ENCODE measurements around the gene TOP3B. TPM values are rescaled to one million over a fixed set of nuclear protein-coding genes. Genes with fewer than 3 reads are reported as not detected.

Gene TOP3B
- total and polyA plus RNA-seq, 8 donors: 22.5 to 43.5 (median 30.6) TPM

DNA sequence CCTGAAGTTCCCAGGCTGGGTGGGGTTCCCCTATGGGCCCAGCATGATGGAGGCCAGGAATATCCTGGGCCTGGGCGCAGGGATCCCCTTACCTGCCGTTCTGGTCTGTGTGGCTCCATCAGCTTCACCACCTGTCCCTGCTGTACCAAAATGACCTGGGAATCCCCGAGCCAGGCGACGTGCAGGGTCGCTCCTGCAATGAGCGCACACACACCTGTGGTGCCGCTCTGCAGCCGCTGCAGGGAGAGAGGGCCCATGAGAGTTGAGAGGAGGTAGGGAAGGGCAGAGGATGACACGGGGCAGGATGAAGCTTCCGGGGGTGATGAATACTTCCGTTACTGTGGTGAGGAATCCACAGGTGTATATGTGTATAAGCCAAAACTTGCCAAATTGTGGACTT lies 51.5 kb downstream of the TOP3B start:
- intact Hi-C loops (cut with DNase I): loop anchor here in 1 of 2 donors (10.0 kb wide), 1 partner anchor 216 kb away; no protein-coding TSS in a partner anchor

DNA sequence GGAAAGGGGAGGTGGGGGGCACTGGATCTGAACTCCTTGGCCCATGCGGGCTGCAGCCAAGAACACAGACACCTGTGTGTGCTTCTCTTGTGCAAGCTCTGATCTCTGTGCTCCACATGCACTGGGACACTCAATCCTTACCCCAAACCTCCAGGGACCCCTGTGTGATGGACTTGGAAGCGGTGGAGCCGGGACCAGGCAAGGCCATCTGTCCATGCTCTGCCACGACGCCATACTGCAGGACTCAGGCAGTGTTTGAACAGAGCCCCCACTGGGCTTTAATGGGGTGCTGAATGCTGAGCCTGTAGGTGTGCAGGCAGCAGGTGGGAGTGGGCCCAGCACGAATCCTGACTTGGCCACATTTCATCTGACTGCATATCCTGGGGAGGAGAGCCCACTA lies 53.3 kb downstream of the TOP3B start:
- peaks cover 4 to 100% of the 10 kb centered on the region in 2 donors for H3K36me3 ChIP-seq
- no peaks in the 10 kb centered on the region for H3K27me3 ChIP-seq
- H3K4me1 ChIP-seq: no peaks in the 10 kb centered on the region
- DNase-seq (no peak), ATAC-seq (no peak)
- no peaks in the 10 kb centered on the region for H3K9me3 ChIP-seq
- no peak overlapping the region for H3K4me3 ChIP-seq
- no peak overlapping the region for H3K27ac ChIP-seq
- TF ChIP-seq, protein P1, sequence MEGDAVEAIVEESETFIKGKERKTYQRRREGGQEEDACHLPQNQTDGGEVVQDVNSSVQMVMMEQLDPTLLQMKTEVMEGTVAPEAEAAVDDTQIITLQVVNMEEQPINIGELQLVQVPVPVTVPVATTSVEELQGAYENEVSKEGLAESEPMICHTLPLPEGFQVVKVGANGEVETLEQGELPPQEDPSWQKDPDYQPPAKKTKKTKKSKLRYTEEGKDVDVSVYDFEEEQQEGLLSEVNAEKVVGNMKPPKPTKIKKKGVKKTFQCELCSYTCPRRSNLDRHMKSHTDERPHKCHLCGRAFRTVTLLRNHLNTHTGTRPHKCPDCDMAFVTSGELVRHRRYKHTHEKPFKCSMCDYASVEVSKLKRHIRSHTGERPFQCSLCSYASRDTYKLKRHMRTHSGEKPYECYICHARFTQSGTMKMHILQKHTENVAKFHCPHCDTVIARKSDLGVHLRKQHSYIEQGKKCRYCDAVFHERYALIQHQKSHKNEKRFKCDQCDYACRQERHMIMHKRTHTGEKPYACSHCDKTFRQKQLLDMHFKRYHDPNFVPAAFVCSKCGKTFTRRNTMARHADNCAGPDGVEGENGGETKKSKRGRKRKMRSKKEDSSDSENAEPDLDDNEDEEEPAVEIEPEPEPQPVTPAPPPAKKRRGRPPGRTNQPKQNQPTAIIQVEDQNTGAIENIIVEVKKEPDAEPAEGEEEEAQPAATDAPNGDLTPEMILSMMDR (IDR thresholded peaks at IDR 0.05): no peak
- intact Hi-C loops (cut with DNase I): no loop called here

More for the DNA sequence above, 51.5 kb downstream of the TOP3B start:
- Histone ChIP-seq H3K36me3 (peaks cover 4 to 95% of the 10 kb centered on the region in 2 donors), H3K9me3 (no peaks in the 10 kb centered on the region), H3K27ac (no peak overlapping the region), H3K27me3 (no peaks in the 10 kb centered on the region), H3K4me3 (no peak overlapping the region), H3K4me1 (peaks cover 4 to 7% of the 10 kb centered on the region in 2 donors)
- no peak for DNase-seq
- TF ChIP-seq, protein P1 (IDR thresholded peaks at IDR 0.05): no peak
- no peak for ATAC-seq

DNA sequence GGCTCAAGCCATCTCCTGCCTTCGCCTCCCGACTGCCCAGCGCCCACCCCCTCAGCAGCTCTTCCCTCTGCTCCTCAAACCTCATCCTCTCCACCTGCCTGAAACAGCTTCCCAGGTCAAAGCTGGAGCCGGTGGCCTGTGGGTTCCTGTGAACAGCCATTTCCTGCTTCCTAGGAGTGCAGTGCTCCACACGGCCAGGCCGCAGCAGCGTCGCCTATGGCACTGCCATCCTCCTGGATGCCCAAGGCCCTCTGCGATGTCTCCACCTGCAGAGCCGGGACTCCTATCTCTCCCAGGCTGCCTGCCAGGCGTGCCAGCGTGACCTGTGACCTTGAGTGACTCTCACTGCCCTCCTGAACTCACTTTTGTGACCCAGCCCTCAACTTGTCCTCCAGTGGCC lies 54.5 kb downstream of the TOP3B start:
- H3K4me1 ChIP-seq: no peaks in the 10 kb centered on the region
- H3K36me3 ChIP-seq: peaks cover 4 to 100% of the 10 kb centered on the region in 2 donors
- H3K27me3 ChIP-seq: no peaks in the 10 kb centered on the region
- no peak overlapping the region for H3K4me3 ChIP-seq
- H3K9me3 ChIP-seq: no peaks in the 10 kb centered on the region
- ATAC-seq (no peak), DNase-seq (peak in 1 of 4 donors; percentile 47)
- TF ChIP-seq, protein P1 (IDR thresholded peaks at IDR 0.05): no peak
- intact Hi-C loops (cut with DNase I): no loop called here
- H3K27ac ChIP-seq: no peak overlapping the region

DNA sequence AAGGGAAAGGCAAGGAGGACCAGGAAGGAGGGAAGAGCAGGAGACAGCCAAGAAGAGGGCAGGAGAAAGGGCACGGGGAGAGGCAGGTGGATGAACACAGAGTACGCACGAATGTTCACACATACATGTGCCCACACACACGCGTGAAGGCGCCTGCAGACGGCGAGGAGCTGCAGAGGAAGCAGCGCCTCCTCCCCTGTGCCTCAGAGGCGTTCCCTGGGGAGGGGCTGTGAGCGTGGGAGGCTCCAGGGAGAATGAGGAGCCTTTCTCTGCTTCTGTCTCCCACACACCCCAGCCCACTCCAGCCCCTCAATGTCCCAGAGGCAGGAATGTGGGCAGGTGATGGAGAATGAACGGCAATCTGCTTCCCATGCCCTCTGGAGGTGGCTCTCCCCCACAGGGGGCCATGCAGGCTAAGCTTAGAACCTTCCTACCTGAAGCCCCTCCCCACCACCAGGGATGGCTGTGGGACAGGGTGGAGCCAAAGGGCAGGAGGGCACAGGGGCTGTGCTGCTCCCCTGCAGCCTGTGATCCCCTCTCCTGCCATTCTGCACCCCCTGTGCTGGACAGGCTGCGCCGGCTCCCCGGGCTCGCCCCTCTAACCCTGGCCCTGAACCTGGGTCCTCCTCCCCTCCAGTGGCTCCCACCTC lies 55.3 kb downstream of the TOP3B start:
- Histone ChIP-seq H3K27me3 (no peaks in the 10 kb centered on the region), H3K4me1 (no peaks in the 10 kb centered on the region), H3K9me3 (no peaks in the 10 kb centered on the region), H3K27ac (no peak overlapping the region), H3K4me3 (no peak overlapping the region), H3K36me3 (peaks cover 4 to 100% of the 10 kb centered on the region in 2 donors)
- TF ChIP-seq, protein P1 (IDR thresholded peaks at IDR 0.05): no peak
- intact Hi-C loops (cut with DNase I): no loop called here
- ATAC-seq (no peak), DNase-seq (peak in 1 of 4 donors; percentile 59)

DNA sequence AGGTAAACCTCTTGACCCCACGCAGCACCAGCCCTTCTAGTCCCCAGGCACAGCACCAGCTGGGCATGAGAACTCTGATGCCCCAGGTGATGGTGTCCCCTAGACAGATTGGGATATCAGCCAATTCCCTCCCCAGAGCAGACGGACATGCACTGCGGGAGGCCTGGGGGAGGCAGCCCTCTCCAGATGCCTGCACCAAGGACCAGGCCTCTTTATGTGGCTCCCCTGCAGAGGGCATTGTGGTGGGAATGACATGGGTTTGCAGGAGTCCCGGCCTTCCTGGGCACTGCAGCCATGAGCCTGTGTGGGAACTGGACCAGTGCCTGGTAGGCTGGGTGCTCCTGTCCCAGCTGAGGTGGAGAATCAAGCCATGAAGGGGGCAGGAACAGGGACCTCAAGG lies 55.9 kb downstream of the TOP3B start:
- DNase-seq (peak in 1 of 4 donors; percentile 40), ATAC-seq (no peak)
- Histone ChIP-seq H3K36me3 (peaks cover 4 to 99% of the 10 kb centered on the region in 2 donors), H3K27me3 (no peaks in the 10 kb centered on the region), H3K9me3 (no peaks in the 10 kb centered on the region), H3K4me3 (no peak overlapping the region), H3K4me1 (no peaks in the 10 kb centered on the region), H3K27ac (no peak overlapping the region)
- intact Hi-C loops (cut with DNase I): no loop called here
- TF ChIP-seq, protein P1 (IDR thresholded peaks at IDR 0.05): no peak

All from left lung (tissue), 10 donors.